Measurements from ENCODE around the gene IGHMBP2.
A peak's percentile ranks its signal among the peaks of the same experiment; 100 is the strongest.
"Not testable (repeated sequence)": the region's sequence is repeated elsewhere in the genome, so short reads cannot be mapped to it uniquely, and the experiment has no call there.

IGHMBP2 gene

DNA sequence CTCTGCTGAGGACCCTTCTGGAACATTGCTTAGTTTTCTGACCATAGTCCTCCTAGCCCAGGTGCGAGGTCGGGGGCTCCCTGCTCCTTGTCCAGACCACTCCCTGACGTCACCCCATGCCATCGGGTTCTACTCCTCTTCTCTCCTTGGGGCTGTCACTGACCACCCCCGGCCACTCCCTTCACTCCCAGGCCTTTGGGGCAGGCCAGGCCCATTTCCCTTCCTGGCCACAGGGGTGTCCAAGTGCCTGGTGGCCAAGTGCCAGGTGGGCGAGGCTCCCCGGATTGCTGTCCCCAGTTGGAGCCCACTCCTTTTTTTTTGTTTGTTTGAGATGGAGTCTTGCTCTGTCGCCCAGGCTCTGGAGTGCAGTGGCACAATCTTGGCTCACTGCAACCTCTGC lies 57.6 kb downstream of the IGHMBP2 start:
- no peak for DNase-seq (ENCODE audit: low read depth in 1 of 2, low spot score in 1 of 2)

DNA sequence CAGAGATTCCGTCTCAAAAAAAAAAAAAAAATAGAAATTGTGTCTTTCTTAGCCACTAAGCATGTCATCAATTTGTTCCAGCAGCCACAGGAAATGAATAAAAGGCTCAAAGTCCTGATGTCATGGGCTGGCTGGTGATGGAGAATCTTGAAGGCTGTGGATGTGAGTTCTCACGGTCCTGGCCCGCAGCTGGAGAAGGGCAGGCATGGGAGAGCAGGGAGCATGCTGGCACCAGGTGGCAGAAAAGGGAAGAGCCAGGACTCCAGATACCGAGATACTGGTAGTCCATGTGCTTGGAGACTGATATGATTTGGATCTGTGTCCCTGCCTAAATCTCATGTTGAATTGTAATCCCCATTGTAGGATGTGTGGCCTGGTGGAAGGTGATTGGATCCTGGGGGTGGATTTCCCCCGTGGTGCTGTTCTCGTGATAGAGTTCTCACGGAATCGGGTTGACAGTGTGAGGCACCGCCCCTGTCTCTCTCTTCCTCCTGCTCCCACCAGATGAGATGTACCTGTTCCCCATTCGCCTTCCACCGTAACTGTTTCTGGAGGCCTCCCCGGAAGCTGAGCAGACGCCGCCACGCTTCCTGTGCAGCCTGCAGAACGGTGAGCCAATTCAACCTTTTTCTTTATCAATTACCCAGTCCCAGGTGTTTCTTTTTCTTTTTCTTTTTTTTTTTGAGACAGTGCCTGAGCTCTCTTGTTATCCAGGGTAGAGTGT lies 59.0 kb downstream of the IGHMBP2 start:
- peak in 1 of 2 donors; percentile 22 for DNase-seq (ENCODE audit: low read depth in 1 of 2, low spot score in 1 of 2)

DNA sequence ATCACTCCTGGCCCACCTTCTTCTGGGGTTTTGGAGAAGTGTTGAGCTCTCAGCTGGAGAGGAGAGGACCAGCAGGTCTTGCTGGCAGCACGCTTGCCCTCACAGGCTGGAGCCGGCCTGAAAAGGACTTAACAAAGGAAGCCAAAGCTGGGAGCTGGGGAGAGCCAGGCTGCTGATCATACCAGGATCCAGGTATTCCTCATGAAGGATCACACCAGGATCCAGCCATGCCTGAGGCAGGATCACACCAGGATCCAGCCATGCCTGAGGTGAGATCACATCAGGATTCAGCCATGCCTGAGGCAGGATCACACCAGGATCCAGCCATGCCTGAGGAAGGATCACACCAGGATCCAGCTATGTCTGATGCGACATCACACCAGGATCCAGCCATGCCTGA lies 60.1 kb downstream of the IGHMBP2 start:
- DNase-seq (ENCODE audit: low read depth in 1 of 2, low spot score in 1 of 2): no peak

DNA sequence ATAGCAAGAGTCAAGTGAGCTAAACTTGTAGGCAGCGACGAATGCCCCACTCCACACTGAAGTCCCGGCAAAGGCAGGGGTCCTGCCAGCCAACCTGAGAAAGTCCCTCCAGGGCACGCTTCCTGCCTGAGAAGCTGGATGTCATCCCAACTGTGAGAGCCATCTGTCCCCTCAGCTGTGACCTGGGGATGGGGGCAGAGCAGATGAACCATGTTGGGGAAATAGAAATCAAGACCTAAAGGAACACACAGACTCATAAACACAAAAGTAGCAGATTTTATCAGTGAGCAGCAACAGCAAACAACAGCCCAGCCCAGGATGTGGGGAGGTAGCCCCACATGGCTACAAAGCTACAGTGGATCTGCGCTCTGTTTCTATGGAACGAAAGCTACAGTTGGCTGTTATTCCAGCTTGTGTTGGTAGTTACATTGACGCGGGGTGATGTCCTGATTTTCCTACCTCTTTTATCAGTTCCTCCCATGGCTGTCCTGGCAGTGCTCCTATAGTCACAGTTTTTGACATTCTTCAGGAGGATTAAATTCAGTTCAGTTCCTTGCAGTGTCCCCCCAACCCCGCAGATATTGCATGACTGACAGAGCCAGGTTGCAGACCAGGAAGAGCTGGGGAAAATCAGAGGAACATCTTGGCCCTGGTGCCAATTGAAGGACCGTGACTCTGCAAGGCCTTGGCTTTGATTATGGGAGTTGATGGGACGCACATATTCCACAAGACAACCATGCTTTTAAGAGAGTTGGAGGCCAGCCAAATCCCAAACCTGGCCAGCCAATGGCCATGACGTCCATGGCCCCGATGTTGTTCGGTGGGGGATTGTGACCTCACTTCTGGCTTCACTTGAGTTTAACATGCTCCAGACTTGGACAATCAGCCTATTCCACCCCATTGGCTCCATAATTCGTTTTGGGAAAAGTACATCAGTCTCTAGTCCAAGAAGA lies 62.5 kb downstream of the IGHMBP2 start:
- DNase-seq (ENCODE audit: low read depth in 1 of 2, low spot score in 1 of 2): no peak

DNA sequence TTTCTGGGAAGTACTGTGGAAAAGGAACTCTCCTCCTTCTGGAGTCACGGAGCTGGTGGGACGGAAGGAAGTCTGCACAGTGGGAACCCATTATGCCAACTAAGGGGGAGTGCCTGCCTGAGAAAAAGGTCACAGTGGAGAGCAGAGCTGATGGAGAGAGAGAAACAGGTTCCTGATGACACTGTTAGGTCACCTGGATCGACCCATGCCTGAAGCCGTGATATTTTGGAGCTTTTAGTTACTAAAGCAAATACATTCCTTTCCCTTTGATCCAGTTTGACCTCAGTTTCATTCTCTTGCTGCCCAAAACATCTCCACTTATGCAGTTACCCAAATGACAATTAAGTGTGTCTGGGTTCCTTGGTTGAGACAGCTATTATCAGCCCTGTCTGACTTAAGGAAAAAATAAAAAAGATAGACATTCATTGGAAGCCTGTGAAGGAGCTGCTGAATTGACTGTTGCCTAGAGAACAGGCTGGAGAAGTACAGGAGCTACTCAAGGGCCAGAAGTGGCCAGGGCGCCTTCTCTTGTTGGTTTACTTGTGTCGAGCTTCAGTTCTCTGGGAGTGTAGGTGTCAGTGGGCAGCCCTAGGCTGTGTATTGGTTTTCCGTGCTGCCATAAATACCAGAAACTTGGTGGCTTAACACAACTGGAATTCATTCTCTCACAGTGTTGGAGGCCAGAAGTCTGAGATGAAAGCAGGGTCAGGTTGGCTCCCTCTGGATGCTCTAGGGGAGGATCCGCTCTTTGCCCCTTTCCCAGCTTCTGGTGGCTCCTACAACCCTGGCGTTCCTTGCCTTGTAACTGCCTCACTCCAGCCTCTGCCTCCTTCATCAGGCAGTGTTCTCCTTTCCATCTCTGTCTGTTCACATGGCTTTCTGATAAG lies 63.4 kb downstream of the IGHMBP2 start:
- DNase-seq (ENCODE audit: low read depth in 1 of 2, low spot score in 1 of 2): no peak

DNA sequence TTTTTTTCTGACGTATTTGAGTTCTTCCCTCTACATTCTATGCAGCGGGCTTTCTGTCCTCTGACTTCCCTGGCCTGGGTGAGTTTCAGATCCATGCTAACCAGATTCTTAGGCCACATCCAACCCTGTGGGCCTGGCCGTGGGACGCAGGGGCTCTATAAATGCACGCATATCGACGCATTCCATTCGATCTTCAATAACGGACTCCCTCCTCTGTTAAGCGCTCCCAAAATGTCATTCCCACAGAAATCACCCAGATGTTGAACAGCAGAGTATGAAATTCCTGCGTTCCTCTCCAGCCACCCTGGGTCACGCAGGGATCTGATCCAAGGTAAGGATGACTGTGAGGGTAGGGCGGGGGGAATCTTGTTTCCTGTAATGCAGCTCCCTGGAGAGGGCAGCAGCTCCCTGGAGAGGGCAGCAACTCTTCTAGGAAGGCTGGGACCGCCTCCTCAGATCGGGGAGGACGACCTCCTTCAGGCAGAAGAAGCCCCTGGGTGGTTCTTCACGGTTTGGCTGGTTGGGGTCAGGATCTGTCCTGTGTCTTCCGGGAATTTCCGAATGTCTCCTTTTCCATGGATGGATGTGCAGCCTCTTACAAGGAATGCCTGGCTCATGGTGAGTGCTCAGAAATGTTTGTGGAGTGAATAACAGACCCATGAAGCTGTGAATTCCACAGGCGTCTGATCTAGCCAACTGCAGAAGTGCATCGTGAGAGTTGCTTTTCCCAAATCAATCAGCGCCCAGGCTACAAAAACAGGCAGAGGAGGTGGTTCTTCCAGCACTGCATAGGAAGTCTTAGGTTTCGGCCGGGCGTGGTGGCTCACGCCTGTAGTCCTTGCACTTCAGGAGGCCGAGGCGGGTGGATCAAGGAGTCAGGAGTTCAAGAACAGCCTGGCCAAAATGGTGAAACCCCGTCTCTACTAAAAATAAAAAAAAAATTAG lies 64.9 kb downstream of the IGHMBP2 start:
- no peak for DNase-seq (ENCODE audit: low read depth in 1 of 2, low spot score in 1 of 2)

DNA sequence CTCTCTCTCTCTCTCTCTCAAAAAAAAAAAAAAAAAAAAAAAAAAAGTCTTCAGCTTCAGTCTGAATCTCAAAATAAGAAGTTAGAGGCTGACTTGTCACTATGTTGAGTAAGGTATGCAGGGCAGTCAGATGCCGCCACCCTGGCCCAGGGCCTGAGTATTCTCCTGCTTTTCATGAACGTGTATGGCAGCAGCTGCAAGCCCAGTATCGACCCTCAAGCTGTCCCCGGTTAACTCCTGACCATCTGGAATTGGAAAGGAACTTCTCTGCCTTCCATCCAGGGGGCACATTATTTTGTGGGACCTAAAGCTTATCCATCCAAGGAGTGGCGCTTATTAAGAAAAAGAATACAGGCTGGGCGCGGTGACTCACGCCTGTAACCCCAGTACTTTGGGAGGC lies 65.7 kb downstream of the IGHMBP2 start:
- DNase-seq (ENCODE audit: low read depth in 1 of 2, low spot score in 1 of 2): no peak

DNA sequence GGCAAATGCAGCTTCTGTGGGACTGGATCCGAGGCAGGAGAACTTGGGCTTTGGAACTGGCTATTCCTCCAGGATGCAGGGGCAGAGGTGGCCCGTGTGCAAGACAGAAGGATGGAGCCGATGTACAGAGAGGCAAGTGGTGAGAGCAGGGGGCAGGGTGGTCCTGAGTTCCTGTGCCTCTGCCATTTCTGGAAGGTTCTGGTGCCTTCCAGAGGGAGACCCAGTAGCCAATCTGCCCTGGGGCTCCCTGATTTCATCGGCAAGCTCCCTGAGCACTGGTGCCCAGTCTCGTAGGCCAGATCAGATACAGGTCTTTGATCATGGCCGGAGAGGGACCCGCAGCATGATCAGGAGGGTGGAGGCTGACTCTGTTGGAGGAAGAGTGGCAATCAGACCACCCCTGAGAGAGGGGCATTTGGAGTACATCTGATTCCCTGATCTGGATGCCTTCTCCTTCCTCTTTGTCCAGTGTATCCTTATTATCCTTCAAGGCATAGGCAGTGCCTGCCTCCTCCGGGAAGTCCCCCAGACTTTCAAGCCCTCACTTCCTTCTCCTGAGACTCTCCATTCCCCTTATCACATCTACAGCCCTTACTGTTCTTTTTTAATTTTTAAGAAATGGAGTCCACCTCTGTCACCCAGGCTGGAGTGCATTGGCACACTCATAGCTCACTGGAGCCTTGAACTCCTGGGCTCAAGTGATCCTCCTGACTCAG lies 67.4 kb downstream of the IGHMBP2 start:
- DNase-seq (ENCODE audit: low read depth in 1 of 2, low spot score in 1 of 2): no peak

DNA sequence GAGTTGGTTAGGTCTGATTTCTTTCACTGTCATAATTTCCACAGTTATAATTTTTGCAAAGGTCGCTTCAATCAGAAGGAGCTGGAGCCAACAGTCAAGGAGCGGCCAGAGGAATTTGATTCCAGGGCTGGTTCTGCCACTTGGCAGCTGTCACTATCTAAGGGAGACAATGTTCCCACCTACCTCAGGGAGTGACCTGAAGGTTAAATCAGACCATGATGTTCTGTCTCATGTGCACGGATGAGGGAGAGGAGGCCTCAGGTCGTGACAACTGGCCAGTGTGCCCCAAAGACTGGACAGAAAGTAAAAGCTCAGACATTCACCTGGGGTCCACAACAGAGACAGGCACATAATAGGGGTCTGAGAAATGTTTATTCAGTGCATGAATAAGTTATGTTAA lies 69.5 kb downstream of the IGHMBP2 start:
- no peak for DNase-seq (ENCODE audit: low read depth in 1 of 2, low spot score in 1 of 2)

DNA sequence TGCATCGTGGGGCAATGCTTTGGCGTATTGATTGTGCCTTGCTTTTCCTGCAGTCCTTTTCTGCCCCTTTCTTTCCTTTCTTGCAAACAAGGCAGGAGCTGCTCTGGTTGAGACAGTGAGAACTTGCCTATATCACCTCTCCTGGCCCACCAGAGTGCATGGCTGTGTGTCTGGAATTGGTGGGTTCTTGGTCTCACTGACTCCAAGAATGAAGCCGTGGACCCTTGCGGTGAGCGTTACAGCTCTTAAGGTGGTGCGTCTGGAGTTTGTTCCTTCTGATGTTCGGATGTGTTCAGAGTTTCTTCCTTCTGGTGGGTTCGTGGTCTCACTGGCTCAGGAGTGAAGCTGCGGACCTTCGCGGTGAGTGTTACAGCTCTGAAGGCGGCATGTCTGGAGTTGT lies 70.0 kb downstream of the IGHMBP2 start:
- not testable (repeated sequence) for DNase-seq (ENCODE audit: low read depth in 1 of 2, low spot score in 1 of 2)

DNA sequence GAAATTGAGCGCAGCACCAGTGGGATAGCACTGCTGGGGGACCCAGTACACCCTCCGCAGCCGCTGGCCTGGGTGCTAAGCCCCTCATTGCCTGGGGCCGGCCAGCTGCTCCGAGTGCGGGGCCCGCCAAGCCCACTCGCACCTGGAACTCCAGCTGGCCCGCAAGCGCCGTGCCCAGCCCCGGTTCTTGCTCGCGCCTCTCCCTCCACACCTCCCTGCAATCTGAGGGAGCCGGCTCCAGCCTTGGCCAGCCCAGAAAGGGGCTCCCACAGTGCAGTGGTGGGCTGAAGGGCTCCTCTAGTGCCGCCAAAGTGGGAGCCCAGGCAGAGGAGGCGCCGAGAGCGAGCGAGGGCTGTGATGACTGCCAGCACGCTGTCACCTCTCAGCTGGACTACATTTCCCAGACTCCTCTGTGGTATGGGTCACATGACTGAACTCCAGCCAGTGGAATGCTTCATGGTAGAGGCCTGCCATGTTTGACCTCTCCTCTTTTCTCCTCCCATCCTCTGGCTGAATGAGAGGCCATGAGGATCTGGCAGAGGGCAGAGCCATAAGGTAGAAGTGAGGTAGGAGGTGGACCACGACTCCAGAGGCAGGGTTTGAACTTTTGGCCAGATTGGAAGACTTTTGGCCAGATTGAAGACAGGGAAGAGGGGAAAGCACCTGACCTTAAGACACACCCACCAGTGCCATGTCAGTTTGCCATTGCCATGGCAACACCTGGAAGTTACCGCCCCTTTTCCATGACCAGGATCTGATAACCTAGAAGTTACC lies 70.9 kb downstream of the IGHMBP2 start:
- no peak for DNase-seq (ENCODE audit: low read depth in 1 of 2, low spot score in 1 of 2)

DNA sequence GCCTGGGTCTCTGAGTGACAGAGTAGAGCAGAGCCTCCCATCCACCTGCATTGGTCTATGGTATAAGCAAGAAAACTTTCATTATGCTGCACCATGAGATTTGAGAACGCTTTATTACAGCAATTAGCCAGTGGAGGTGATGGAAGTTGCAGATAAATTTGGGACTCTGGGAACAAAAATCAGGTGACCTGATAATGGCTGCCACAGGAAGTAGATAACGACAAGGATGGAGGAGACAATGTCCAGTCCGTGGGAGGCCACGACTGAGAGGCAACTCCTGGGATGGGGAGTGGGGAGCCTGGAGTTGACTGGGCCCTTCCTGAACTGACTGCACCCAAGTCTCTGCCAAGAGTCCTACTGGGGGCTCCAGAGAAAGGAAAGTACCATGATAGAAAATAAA lies 72.4 kb downstream of the IGHMBP2 start:
- DNase-seq (ENCODE audit: low read depth in 1 of 2, low spot score in 1 of 2): no peak

DNA sequence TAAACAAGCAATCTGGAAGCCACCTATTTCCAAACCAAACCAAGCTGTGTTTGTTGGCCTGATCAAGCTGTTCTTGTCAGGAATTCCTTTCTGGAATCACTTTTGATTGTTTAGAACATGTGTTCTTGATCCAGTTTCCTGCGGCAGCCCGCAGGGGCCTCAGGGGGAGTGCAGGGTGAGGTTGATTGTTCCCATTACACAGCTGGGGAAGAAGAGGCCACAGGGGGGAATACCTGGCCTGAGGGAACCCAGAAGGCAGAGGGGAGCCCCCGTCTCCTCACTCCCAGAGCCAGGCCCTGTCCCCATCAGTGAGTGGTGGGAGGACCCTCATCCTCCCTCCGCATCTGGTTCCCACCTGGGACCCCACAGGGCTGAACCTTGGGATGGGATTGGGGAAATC lies 72.9 kb downstream of the IGHMBP2 start:
- no peak for DNase-seq (ENCODE audit: low read depth in 1 of 2, low spot score in 1 of 2)

DNA sequence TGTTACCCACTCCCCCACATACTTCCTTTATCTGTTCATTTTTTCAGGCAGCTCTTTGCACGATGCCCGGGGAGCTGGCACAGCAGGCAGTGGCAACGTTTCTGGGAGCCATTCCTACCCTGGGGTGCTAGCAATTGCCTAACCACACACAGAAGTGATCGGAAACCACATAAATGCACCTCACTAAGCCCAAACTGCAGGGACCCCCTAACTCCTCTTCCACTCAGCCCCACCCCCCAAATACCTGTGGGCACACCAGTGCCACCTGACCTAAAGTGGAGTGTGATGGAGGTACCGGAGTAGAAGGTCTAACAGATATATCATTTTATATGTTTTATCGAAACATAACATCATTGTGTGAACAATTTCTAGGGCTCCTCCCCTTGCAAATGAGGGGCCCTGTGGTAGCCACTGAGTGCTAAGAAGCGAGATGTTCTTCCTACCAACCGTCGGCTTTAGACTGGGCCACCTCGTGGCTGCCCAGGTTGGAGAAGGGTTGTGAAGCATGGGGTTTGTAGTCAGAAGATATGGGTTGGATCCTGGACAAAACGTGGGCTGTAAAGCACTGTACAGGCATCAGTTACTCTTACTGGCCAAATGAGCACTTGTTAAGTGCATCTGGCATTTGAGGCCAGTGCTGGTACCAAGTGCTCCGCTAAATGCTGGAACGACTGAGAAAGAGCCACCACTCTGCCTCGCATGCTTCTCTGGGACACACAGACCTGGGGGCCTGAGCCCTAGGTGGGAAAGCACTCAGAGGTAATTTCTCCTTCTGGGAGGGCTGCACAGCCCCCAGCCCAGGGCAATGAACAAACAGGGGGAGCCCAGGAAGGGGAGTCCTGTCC lies 74.3 kb downstream of the IGHMBP2 start:
- DNase-seq (ENCODE audit: low read depth in 1 of 2, low spot score in 1 of 2): no peak

DNA sequence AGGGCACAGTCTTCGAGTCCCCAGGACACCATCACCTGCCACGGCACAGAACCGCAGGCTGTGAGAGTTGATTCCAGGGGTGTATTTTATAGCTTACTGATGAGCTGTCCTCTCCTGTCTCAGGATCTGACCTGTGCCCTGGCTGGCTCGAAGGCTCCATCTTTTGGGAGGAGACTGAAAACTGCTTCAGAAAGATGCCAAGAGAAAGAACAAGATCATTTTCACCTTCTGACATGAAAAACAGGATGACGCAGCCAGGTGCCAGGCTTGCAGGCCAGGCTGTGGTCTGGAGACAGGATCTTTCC lies 74.9 kb downstream of the IGHMBP2 start:
- DNase-seq (ENCODE audit: low read depth in 1 of 2, low spot score in 1 of 2): no peak

DNA sequence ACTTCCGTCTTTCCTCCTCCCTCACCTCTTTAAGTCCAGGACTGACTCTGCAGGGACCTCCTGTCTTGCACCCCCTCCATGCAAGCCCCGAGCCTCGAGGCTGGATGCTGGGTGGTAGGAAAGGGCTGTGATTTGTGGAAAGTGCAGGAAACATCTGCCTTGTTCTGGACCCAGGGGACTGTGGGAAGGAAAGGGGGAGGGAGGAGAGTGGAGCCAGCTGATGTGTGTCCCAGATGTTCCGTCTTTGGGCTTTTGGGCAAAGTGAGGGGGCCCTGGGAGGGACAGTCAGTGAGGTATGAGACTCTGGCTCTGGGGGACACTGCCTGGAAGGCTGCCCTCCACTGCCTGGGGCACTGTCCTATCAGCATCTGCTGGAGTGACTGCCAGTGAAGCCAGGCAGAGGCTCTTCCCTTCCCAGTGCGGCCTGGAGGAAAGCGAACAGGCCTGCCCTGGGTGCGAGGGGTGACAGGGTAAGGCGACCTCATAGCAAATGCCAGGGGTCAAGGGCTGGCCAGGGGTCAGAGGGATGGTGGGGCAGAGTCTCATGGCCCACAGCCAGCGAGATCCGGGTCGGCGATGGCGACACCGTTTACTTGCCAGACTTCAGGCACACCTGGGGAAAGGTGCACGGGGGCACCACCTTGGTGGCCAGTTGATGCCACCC lies 75.4 kb downstream of the IGHMBP2 start:
- no peak for DNase-seq (ENCODE audit: low read depth in 1 of 2, low spot score in 1 of 2)

DNA sequence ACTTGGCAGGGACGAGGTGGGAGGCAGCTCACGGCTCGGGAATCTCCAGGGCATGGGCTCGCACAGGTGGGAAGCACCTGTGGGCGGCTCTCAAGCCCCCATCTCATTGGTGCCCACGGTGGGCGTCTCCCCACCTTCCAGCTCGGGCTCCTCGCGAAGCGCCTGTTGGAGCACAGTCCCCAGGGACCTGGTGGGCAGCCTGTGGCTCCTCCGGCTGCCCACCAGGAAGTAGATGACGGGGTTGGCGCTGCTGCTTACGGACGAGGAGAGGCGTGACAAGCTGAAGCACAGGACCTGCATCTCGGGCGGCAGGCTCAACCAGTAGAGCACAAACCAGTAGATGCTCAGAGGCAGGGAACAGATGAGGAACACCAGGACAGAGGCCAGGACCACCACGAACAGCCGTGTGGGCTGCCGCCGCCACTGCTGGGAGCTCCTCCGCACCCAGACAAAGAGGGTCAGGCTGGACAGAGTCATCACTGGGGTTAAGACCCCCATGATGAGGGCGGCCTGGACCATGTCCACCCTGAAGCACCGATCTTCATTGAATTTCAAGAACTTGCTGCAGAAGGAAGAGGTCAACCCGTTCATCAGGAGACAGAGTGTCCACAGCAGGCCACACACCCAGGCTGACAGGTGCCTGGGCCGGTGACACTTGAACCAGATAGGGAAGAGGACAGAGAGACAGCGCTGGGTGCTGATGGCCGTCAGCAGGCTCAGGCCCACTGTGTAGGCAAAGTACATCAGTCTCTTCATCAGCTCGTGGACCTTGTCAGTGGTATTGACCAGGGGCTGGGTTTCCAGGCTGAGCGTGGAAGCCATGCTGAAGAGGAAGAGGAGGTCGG lies 76.5 kb downstream of the IGHMBP2 start:
- no peak for DNase-seq (ENCODE audit: low read depth in 1 of 2, low spot score in 1 of 2)

All from stimulated activated CD4-positive, alpha-beta T cell treated with anti-CD3 and anti-CD28 coated beads, Interleukin-15, amount 100 ng/mL, for 1 hour (primary cell).